Measurements from ENCODE around the gene WDR36. TPM values are rescaled to one million over a fixed set of nuclear protein-coding genes. Genes with fewer than 3 reads are reported as not detected.

WDR36 gene
- total RNA-seq, 1 donor from 2014 or later = 23.5 TPM

DNA sequence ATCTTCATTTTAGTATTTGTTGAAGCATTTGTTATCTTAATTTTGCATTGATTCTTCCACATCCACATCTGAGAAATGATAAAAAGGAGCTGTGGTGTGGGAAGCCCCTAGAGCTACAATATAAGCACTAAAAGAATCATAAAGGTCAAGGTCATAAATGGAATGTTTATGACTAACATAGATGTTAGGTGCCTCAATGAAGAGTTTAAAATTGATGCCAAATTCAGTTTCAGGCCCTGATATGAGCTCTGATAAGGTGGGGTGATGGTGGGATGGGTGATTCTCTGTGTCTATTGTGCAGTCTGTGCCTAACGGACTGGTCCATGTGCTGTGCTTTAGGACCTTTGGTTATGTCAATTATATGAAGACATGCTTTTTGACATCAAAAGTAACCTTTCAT, 70.9 kb downstream of the WDR36 start:
- TF ChIP-seq, protein P1, sequence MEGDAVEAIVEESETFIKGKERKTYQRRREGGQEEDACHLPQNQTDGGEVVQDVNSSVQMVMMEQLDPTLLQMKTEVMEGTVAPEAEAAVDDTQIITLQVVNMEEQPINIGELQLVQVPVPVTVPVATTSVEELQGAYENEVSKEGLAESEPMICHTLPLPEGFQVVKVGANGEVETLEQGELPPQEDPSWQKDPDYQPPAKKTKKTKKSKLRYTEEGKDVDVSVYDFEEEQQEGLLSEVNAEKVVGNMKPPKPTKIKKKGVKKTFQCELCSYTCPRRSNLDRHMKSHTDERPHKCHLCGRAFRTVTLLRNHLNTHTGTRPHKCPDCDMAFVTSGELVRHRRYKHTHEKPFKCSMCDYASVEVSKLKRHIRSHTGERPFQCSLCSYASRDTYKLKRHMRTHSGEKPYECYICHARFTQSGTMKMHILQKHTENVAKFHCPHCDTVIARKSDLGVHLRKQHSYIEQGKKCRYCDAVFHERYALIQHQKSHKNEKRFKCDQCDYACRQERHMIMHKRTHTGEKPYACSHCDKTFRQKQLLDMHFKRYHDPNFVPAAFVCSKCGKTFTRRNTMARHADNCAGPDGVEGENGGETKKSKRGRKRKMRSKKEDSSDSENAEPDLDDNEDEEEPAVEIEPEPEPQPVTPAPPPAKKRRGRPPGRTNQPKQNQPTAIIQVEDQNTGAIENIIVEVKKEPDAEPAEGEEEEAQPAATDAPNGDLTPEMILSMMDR (IDR thresholded peaks at IDR 0.05) = no peak

DNA sequence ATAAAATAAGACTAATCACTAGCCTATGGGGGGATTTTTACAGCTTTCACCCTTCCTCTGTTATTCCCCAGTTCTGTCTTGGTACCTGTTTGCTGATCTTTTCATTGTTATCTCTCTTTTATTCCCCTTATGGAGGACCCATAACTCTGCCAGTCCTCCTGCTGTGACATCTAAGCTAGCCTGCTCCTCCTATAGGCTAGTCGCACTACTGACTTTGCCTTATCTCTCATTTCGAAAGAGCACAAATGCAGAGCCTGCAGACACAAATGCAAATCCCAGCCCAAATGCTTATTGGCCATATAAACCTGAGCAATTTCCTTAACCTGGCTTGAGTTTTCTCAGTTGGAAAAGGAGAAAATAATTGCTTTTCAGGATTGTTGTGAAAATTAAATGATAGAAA, 72.9 kb downstream of the WDR36 start:
- H3K4me3 Mint-ChIP-seq (ENCODE audit: unreplicated experiment) = no peak overlapping the region
- no peaks in the 10 kb centered on the region for H3K4me1 Mint-ChIP-seq (ENCODE audit: unreplicated experiment)
- no peak overlapping the region for H3K27ac Mint-ChIP-seq (ENCODE audit: unreplicated experiment)
- peaks cover 14% of the 10 kb centered on the region for H3K27me3 Mint-ChIP-seq (ENCODE audit: unreplicated experiment)
- TF ChIP-seq, protein P1 (IDR thresholded peaks at IDR 0.05) = no peak
- DNase-seq (ENCODE audit: extremely low spot score, unreplicated experiment) = no peak
- H3K36me3 Mint-ChIP-seq (ENCODE audit: unreplicated experiment) = no peaks in the 10 kb centered on the region
- H3K9me3 Mint-ChIP-seq (ENCODE audit: unreplicated experiment) = no peaks in the 10 kb centered on the region

More for the DNA sequence above, 70.9 kb downstream of the WDR36 start:
- DNase-seq (ENCODE audit: extremely low spot score, unreplicated experiment) = no peak
- Mint-ChIP-seq H3K27me3 (ENCODE audit: unreplicated experiment) (peaks cover 23% of the 10 kb centered on the region), H3K4me3 (ENCODE audit: unreplicated experiment) (no peak overlapping the region), H3K9me3 (ENCODE audit: unreplicated experiment) (no peaks in the 10 kb centered on the region), H3K27ac (ENCODE audit: unreplicated experiment) (no peak overlapping the region), H3K36me3 (ENCODE audit: unreplicated experiment) (no peaks in the 10 kb centered on the region), H3K4me1 (ENCODE audit: unreplicated experiment) (peaks cover under 1% of the 10 kb centered on the region)

DNA sequence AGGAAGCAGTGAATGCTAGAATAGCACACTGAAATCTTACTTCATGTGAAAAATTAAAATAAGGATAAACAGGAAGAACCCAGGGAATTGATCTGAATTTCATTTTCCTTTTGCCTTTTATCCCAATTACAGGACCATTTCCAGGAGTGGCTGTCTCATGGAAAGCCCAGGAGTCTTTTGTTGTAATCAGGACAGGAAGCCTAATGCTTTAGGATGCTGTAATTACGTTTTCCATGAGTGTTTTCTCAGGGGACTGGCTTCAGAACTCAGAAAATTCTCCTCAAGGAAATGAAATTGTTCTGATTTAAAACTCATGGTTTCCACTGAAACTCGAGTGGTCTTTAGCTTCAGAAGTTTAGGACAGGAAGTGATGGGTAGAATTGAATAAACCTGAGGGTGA, 75.4 kb downstream of the WDR36 start:
- no peaks in the 10 kb centered on the region for H3K9me3 Mint-ChIP-seq (ENCODE audit: unreplicated experiment)
- TF ChIP-seq, protein P1 (IDR thresholded peaks at IDR 0.05) = no peak
- H3K4me1 Mint-ChIP-seq (ENCODE audit: unreplicated experiment) = no peaks in the 10 kb centered on the region
- no peak for DNase-seq (ENCODE audit: extremely low spot score, unreplicated experiment)
- no peak overlapping the region for H3K4me3 Mint-ChIP-seq (ENCODE audit: unreplicated experiment)
- no peak overlapping the region for H3K27ac Mint-ChIP-seq (ENCODE audit: unreplicated experiment)
- H3K27me3 Mint-ChIP-seq (ENCODE audit: unreplicated experiment) = peaks cover 26% of the 10 kb centered on the region
- H3K36me3 Mint-ChIP-seq (ENCODE audit: unreplicated experiment) = no peaks in the 10 kb centered on the region

DNA sequence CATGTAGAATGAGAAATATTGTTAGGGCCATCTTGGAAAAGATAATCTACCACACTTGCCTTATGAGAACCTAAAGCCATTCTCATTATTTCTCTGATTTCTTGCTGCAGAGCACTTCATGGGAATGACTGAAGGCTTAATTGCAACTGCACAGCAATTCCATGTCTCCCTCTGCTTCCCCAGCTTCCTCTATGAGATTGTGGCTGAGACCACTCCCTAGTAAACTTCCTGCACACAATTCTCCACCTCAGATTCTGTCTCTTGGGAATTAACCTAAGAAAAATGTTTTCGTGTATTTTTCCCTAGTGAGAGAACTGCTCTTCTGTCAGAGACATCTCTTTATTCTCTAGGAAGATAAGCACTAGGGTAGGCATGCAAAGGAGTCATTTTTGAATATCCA, 76.5 kb downstream of the WDR36 start:
- Mint-ChIP-seq H3K9me3 (ENCODE audit: unreplicated experiment) (no peaks in the 10 kb centered on the region), H3K4me3 (ENCODE audit: unreplicated experiment) (no peak overlapping the region), H3K4me1 (ENCODE audit: unreplicated experiment) (no peaks in the 10 kb centered on the region), H3K27me3 (ENCODE audit: unreplicated experiment) (peaks cover 36% of the 10 kb centered on the region), H3K27ac (ENCODE audit: unreplicated experiment) (no peak overlapping the region), H3K36me3 (ENCODE audit: unreplicated experiment) (no peaks in the 10 kb centered on the region)
- no peak for DNase-seq (ENCODE audit: extremely low spot score, unreplicated experiment)
- TF ChIP-seq, protein P1 (IDR thresholded peaks at IDR 0.05) = no peak

DNA sequence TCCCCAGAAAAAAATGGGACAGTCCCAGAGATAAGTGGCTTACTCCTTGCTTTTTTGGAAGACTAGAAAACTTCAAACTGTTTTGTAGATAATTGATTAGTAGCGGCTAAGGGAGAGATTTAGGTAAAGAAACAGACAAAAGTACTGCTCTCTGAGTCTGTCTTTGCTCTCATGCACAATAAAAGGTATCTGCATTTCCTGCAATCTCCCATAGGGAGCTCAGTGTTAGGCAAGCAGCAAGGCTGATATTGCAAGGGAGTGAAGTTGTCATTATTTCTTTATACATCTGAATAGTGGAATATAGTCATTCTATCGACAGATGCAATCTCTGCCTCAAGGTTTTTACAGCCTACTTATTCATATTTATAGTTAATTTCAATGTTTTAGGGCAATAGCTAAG, 77.1 kb downstream of the WDR36 start:
- no peak overlapping the region for H3K4me3 Mint-ChIP-seq (ENCODE audit: unreplicated experiment)
- no peaks in the 10 kb centered on the region for H3K4me1 Mint-ChIP-seq (ENCODE audit: unreplicated experiment)

More for the DNA sequence above, 77.1 kb downstream of the WDR36 start:
- no peak overlapping the region for H3K27ac Mint-ChIP-seq (ENCODE audit: unreplicated experiment)
- no peaks in the 10 kb centered on the region for H3K9me3 Mint-ChIP-seq (ENCODE audit: unreplicated experiment)
- TF ChIP-seq, protein P1 (IDR thresholded peaks at IDR 0.05) = no peak
- H3K36me3 Mint-ChIP-seq (ENCODE audit: unreplicated experiment) = no peaks in the 10 kb centered on the region
- peaks cover 40% of the 10 kb centered on the region for H3K27me3 Mint-ChIP-seq (ENCODE audit: unreplicated experiment)
- DNase-seq (ENCODE audit: extremely low spot score, unreplicated experiment) = no peak

Measured in osteocyte (in vitro differentiated cells).